ENCODE measurements around the gene MANEA. TPM values are rescaled to one million over a fixed set of nuclear protein-coding genes. Genes with fewer than 3 reads are reported as not detected.

The MANEA gene
- total and polyA plus RNA-seq, 12 donors, result 2.6 to 7.0 (median 5.7) TPM

- TF ChIP-seq, protein P1, sequence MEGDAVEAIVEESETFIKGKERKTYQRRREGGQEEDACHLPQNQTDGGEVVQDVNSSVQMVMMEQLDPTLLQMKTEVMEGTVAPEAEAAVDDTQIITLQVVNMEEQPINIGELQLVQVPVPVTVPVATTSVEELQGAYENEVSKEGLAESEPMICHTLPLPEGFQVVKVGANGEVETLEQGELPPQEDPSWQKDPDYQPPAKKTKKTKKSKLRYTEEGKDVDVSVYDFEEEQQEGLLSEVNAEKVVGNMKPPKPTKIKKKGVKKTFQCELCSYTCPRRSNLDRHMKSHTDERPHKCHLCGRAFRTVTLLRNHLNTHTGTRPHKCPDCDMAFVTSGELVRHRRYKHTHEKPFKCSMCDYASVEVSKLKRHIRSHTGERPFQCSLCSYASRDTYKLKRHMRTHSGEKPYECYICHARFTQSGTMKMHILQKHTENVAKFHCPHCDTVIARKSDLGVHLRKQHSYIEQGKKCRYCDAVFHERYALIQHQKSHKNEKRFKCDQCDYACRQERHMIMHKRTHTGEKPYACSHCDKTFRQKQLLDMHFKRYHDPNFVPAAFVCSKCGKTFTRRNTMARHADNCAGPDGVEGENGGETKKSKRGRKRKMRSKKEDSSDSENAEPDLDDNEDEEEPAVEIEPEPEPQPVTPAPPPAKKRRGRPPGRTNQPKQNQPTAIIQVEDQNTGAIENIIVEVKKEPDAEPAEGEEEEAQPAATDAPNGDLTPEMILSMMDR (IDR thresholded peaks at IDR 0.05), result no peak
- no peak for DNase-seq
- H3K9me3 ChIP-seq, result peaks cover 0 to 9% (median 0%) of the 10 kb centered on the region in 11 donors
- no peaks in the 10 kb centered on the region for H3K36me3 ChIP-seq
- peaks cover 0 to 5% (median 0%) of the 10 kb centered on the region in 7 donors for H3K27me3 ChIP-seq
- no peak for ATAC-seq
- H3K27ac ChIP-seq, result no peak overlapping the region
- intact Hi-C loops (cut with DNase I), result no loop called here
- WGBS, 2 donors, result 62 to 68% methylated on average over 2 of the region's 2 CpGs
- H3K4me3 ChIP-seq, result no peak overlapping the region
- H3K4me1 ChIP-seq, result no peaks in the 10 kb centered on the region
Observed at GRCh38 chr6:95629551-95629950, 52.2 kb downstream of the MANEA start.

DNA sequence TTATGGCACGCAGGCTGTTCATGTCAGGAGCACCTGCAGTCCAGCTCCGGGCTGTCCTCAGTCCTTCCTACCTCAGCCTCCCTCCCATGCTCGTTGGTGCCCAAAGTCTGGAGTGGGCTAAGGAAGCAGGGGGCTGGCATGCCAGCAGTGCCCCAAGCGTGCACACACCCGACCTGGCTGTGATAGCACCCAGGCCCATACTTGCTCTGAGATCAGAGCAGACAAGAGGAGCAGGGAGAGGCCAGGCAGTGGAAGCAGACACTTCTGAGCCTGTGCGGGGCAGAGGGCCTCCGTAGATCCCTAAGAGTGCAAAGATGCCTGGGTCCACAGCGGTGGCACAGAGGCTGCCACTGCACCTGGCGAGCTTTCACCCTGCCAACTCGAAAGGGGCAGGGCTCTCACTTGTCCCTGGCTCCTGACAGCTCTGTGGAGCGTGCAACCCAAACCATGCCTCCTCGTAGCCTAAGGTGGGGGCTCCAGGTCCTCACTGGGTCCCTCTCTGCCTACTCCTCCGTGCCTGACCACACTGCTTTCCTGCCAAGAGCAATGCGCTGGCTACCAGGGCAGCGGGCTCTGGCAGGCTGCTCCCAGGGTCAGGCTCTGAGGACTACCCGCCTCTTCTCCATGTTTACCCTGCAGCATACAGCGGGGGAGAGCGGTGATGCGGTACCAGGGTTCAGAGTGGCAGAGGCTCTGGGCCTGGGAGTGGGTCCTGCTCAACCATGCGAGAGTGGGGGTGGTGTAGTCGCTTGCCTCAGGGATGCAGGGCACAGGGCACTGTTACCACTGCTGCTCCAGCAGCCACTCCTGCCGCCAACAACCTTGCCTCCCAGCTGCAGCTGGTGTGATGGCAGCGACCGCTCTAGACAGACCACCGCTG lies 59.5 kb downstream of the MANEA start:
- DNase-seq, result no peak
- H3K27me3 ChIP-seq, result no peaks in the 10 kb centered on the region
- TF ChIP-seq, protein P1 (IDR thresholded peaks at IDR 0.05), result no peak
- no peaks in the 10 kb centered on the region for H3K4me1 ChIP-seq
- intact Hi-C loops (cut with DNase I), result no loop called here
- no peak for ATAC-seq
- peaks cover 0 to 3% (median 0%) of the 10 kb centered on the region in 11 donors for H3K9me3 ChIP-seq
- H3K36me3 ChIP-seq, result no peaks in the 10 kb centered on the region
- 84 to 87% methylated on average over 25 of the region's 25 CpGs for WGBS, 2 donors
- H3K27ac ChIP-seq, result no peak overlapping the region
- H3K4me3 ChIP-seq, result no peak overlapping the region

- 77 to 95% methylated on average over 2 of the region's 2 CpGs for WGBS, 2 donors
- intact Hi-C loops (cut with DNase I), result no loop called here
- no peak overlapping the region for H3K4me3 ChIP-seq
Observed at GRCh38 chr6:95648636-95649035, 71.3 kb downstream of the MANEA start.

DNA sequence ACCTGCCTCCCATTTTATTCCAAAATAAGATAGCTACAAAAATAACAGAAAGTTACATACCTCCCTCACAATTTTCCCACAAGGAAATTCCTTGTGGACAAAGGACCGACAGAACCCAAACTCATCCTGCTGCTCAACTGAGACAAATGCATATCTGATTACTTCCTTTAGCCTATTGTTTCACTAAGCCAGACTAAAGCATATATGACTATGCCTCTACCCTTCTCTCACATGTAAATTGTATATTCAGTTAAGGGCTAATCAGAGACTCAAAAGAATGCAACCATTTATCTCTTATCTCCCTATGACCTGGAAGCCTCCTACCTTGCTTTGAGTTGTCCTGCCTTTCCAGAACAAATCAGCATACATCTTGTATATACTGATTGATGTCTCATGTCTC lies 72.1 kb downstream of the MANEA start:
- no peaks in the 10 kb centered on the region for H3K36me3 ChIP-seq
- H3K27me3 ChIP-seq, result no peaks in the 10 kb centered on the region
- no peak overlapping the region for H3K27ac ChIP-seq
- ATAC-seq (no peak), DNase-seq (no peak)
- H3K4me1 ChIP-seq, result no peaks in the 10 kb centered on the region
- H3K9me3 ChIP-seq, result peaks cover 0 to 11% (median 0%) of the 10 kb centered on the region in 11 donors
- H3K4me3 ChIP-seq, result no peak overlapping the region
- TF ChIP-seq, protein P1 (IDR thresholded peaks at IDR 0.05), result no peak
- WGBS, 2 donors, result 55 to 62% methylated on average over 1 of the region's 1 CpG
- intact Hi-C loops (cut with DNase I), result no loop called here

More at GRCh38 chr6:95648636-95649035, 71.3 kb downstream of the MANEA start:
- Histone ChIP-seq H3K4me1 (no peaks in the 10 kb centered on the region), H3K9me3 (peaks cover 0 to 11% (median 0%) of the 10 kb centered on the region in 11 donors), H3K27me3 (no peaks in the 10 kb centered on the region), H3K36me3 (no peaks in the 10 kb centered on the region), H3K27ac (no peak overlapping the region)
- TF ChIP-seq, protein P1 (IDR thresholded peaks at IDR 0.05), result no peak
- ATAC-seq (no peak), DNase-seq (no peak)
